CD4-positive, alpha-beta T cell treated with Interleukin-12 subunit alpha and Interleukin-12 subunit beta, for 1 hour (primary cell): ENCODE measurements around the gene PSD4.

Experiments
- DNase-seq: peaks from one replicate; pipeline ENCODE4 v3.0.0-alpha.2; 2020

Gene PSD4

GRCh38 chr2:113173542-113174375, at the start of gene PSD4:
Gene PSD4 (plus strand): TSS chr2:113173971. CDS start chr2:113182457, 8,486 bp downstream.
- DNase-seq: peak; percentile 85

GRCh38 chr2:113124181-113124961, 49.4 kb upstream of the PSD4 start:
- no peak for DNase-seq

GRCh38 chr2:113124984-113125855, 48.6 kb upstream of the PSD4 start:
- no peak for DNase-seq

- peak; percentile 16 for DNase-seq
Measured at GRCh38 chr2:113126845-113127645, 46.7 kb upstream of the PSD4 start, which contains the start of gene IL1RN. Gene IL1RN (plus strand): TSS chr2:113127598. CDS start chr2:113127625, 27 bp downstream.

- no peak for DNase-seq
Measured at GRCh38 chr2:113127646-113128570, 45.9 kb upstream of the PSD4 start.

GRCh38 chr2:113129519-113130078, 44.2 kb upstream of the PSD4 start:
- no peak for DNase-seq

GRCh38 chr2:113131352-113132185, 42.2 kb upstream of the PSD4 start:
- no peak for DNase-seq

- no peak for DNase-seq
Measured at GRCh38 chr2:113132414-113133021, 41.3 kb upstream of the PSD4 start.

- no peak for DNase-seq
Measured at GRCh38 chr2:113133704-113134598, 39.8 kb upstream of the PSD4 start.

- no peak for DNase-seq
Measured at GRCh38 chr2:113134717-113135116, 39.1 kb upstream of the PSD4 start.

- DNase-seq: no peak
Measured at GRCh38 chr2:113135317-113135716, 38.5 kb upstream of the PSD4 start.

GRCh38 chr2:113136828-113137775, 36.7 kb upstream of the PSD4 start:
- DNase-seq: peak; percentile 52

- no peak for DNase-seq
Measured at GRCh38 chr2:113137827-113138226, 35.9 kb upstream of the PSD4 start.

- peak; percentile 86 for DNase-seq
Measured at GRCh38 chr2:113138428-113139322, 35.1 kb upstream of the PSD4 start.

GRCh38 chr2:113141451-113141850, 32.3 kb upstream of the PSD4 start:
- DNase-seq: no peak

- no peak for DNase-seq
Measured at GRCh38 chr2:113142290-113142689, 31.5 kb upstream of the PSD4 start.
